ENCODE measurements around the gene SSR4. TPM values are rescaled to one million over a fixed set of nuclear protein-coding genes. Genes with fewer than 3 reads are reported as not detected.

SSR4 gene
- total and polyA plus RNA-seq, 2 of the 13 experiments (the other 11 are each of a cell fraction or from before 2014, with no cell fraction given) = 214 to 288 TPM

DNA sequence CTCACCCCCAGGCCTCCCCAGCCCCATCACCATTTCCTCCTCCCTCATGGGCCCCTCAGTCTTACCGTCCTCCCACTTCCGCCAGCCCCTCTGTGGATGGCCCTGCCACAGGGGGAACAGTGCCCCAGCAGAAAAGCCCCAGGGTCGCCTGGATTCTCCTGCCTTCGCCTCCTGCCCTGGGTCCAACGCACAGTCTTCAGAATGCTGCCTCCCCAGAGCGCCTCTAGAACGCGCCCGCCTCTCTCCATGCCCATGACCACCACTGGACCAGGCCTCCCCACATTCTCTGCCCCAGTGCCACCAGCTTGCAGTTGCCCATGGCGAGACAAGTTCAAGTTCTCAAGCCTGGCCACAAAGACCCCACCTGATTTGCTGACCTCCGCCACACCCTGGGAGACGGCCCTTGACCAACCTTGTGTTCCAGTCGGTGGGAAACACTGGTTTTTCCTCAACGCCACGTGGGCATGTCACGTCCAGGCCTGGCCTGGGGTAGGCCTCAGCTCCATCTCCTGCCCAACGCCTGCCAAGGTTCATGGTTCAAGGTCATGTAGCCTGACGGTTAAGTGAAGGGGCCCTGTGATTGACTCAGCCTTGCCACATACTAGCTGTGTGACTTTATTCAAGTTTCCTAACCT is 31.1 kb upstream of the SSR4 start (continued):
- TF ChIP-seq ZFX (CRISPR knock-in tag; IDR thresholded peaks at IDR 0.05; ENCODE audit: low read depth) = peak; percentile 67
- peak; percentile 83 for TF ChIP-seq ZNF687 (CRISPR knock-in tag; IDR thresholded peaks at IDR 0.05)
- TF ChIP-seq TP53 (CRISPR knock-in tag; conservative IDR thresholded peaks at IDR 0.05) = no peak
- TF ChIP-seq TRIM22 (IDR thresholded peaks at IDR 0.05) = no peak
- TF ChIP-seq RFX1 (IDR thresholded peaks at IDR 0.05) = no peak
- TF ChIP-seq NR2C2 (CRISPR knock-in tag; IDR thresholded peaks at IDR 0.05; ENCODE audit: borderline replicate concordance) = peak; percentile 75
- TF ChIP-seq, protein P1, sequence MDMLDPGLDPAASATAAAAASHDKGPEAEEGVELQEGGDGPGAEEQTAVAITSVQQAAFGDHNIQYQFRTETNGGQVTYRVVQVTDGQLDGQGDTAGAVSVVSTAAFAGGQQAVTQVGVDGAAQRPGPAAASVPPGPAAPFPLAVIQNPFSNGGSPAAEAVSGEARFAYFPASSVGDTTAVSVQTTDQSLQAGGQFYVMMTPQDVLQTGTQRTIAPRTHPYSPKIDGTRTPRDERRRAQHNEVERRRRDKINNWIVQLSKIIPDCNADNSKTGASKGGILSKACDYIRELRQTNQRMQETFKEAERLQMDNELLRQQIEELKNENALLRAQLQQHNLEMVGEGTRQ (IDR thresholded peaks at IDR 0.05; ENCODE audit: low read depth, low read length) = peak; percentile 91
- TF ChIP-seq, protein P1 (CRISPR knock-in tag; IDR thresholded peaks at IDR 0.05; ENCODE audit: borderline replicate concordance) = peak; percentile 83; the same call in 1 of the 2 replicates
- no peak for TF ChIP-seq NR3C1 (CRISPR knock-in tag; IDR thresholded peaks at IDR 0.05)
- no peak for TF ChIP-seq NCOA2 (CRISPR knock-in tag; IDR thresholded peaks at IDR 0.05)
- TF ChIP-seq FOSL2 (CRISPR knock-in tag; IDR thresholded peaks at IDR 0.05) = 0 out of 2 replicates have a peak, but pooled peaks have one; percentile 3
- TF ChIP-seq SPEN (CRISPR knock-in tag; IDR thresholded peaks at IDR 0.05; ENCODE audit: low read depth) = peak; percentile 41; the same call in 1 of the 2 replicates
- TF ChIP-seq ZNF33A (CRISPR knock-in tag; IDR thresholded peaks at IDR 0.05; ENCODE audit: borderline replicate concordance) = no peak
- TF ChIP-seq, protein P2, sequence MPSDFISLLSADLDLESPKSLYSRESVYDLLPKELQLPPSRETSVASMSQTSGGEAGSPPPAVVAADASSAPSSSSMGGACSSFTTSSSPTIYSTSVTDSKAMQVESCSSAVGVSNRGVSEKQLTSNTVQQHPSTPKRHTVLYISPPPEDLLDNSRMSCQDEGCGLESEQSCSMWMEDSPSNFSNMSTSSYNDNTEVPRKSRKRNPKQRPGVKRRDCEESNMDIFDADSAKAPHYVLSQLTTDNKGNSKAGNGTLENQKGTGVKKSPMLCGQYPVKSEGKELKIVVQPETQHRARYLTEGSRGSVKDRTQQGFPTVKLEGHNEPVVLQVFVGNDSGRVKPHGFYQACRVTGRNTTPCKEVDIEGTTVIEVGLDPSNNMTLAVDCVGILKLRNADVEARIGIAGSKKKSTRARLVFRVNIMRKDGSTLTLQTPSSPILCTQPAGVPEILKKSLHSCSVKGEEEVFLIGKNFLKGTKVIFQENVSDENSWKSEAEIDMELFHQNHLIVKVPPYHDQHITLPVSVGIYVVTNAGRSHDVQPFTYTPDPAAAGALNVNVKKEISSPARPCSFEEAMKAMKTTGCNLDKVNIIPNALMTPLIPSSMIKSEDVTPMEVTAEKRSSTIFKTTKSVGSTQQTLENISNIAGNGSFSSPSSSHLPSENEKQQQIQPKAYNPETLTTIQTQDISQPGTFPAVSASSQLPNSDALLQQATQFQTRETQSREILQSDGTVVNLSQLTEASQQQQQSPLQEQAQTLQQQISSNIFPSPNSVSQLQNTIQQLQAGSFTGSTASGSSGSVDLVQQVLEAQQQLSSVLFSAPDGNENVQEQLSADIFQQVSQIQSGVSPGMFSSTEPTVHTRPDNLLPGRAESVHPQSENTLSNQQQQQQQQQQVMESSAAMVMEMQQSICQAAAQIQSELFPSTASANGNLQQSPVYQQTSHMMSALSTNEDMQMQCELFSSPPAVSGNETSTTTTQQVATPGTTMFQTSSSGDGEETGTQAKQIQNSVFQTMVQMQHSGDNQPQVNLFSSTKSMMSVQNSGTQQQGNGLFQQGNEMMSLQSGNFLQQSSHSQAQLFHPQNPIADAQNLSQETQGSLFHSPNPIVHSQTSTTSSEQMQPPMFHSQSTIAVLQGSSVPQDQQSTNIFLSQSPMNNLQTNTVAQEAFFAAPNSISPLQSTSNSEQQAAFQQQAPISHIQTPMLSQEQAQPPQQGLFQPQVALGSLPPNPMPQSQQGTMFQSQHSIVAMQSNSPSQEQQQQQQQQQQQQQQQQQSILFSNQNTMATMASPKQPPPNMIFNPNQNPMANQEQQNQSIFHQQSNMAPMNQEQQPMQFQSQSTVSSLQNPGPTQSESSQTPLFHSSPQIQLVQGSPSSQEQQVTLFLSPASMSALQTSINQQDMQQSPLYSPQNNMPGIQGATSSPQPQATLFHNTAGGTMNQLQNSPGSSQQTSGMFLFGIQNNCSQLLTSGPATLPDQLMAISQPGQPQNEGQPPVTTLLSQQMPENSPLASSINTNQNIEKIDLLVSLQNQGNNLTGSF (CRISPR knock-in tag; IDR thresholded peaks at IDR 0.05) = no peak
- no peak for TF ChIP-seq KLF15 (CRISPR knock-in tag; IDR thresholded peaks at IDR 0.05; ENCODE audit: borderline replicate concordance)
- TF ChIP-seq SNAPC2 (CRISPR knock-in tag; IDR thresholded peaks at IDR 0.05) = no peak
- TF ChIP-seq TCF12 (IDR thresholded peaks at IDR 0.05) = no peak
- TF ChIP-seq TCF12 (CRISPR knock-in tag; IDR thresholded peaks at IDR 0.05) = no peak
